OCI-LY3 (cell line): ENCODE measurements around the gene NPSR1.

Source experiments
- H2AFZ ChIP-seq: fragments of 200-600, 300-600 bp; shearing (Covaris generic); 2 replicates; pipeline ENCODE4 v1.6.0; 2014; ENCODE audit warnings: antibody characterized with exemption, low read depth, low read length
- H3K27ac ChIP-seq: fragments of 200-600, 300-600 bp; sonication (generic); 2 replicates; pipeline ENCODE4 v1.5.1; 2014; ENCODE audit warnings: mild to moderate bottlenecking, low read length, moderate library complexity, mixed read lengths
- H3K27me3 ChIP-seq: fragments of 200-600, 300-600 bp; sonication (generic); 2 replicates; pipeline ENCODE4 v1.6.1; 2014; ENCODE audit warnings: low read depth, low read length, mixed read lengths
- H3K36me3 ChIP-seq: fragments of 200-600, 300-600 bp; sonication (generic); replicated peaks from 2 replicates; pipeline ENCODE3; 2014; ENCODE audit warnings: low read depth, low read length, mixed read lengths
- H3K4me1 ChIP-seq: fragments of 300-600, 200-600 bp; sonication (generic); 2 replicates; pipeline ENCODE4 v1.6.1; 2014; ENCODE audit warnings: low read length, mixed read lengths
- H3K4me2 ChIP-seq: fragments of 200-600, 300-600 bp; sonication (generic); 2 replicates; pipeline ENCODE4 v1.6.1; 2014; ENCODE audit warnings: low read length, mixed read lengths
- H3K4me3 ChIP-seq: fragments of 300-600, 200-600 bp; sonication (generic); 2 replicates; pipeline ENCODE4 v1.5.1; 2014; ENCODE audit warnings: antibody characterized with exemption, mild to moderate bottlenecking, low read length, moderate library complexity
- H3K79me2 ChIP-seq: fragments of 300-600, 200-600 bp; shearing (Covaris generic); 2 replicates; pipeline ENCODE4 v1.6.1; 2014; ENCODE audit warnings: mild to moderate bottlenecking, low read length, mixed read lengths
- H3K9ac ChIP-seq: fragments of 300-600, 200-600 bp; shearing (Covaris generic); 2 replicates; pipeline ENCODE4 v1.6.0; 2014; ENCODE audit warnings: mild to moderate bottlenecking, low read length, moderate library complexity
- H3K9me3 ChIP-seq: fragments of 200-600, 300-600 bp; shearing (Covaris generic); 2 replicates; pipeline ENCODE4 v1.6.1; 2014; ENCODE audit warnings: low read length, mixed read lengths; ENCODE audit not compliant: insufficient read depth
- H4K20me1 ChIP-seq: fragments of 200-600, 300-600 bp; sonication (generic); 2 replicates; pipeline ENCODE4 v1.6.1; 2016; ENCODE audit warnings: low read length, mixed read lengths; ENCODE audit not compliant: insufficient read depth
- EZH2phosphoT487 ChIP-seq: fragments of 200-600 bp; shearing (Covaris generic); IDR thresholded peaks from 2 replicates; pipeline ENCODE4 v1.6.1; 2018; ENCODE audit warnings: antibody characterized with exemption, mixed run types, low read depth
- TF ChIP-seq, protein P1 (sequence below): fragments of 200-600, 300-600 bp; sonication (generic); IDR thresholded peaks from 2 replicates; pipeline ENCODE4 v1.5.1; 2014; ENCODE audit warnings: antibody characterized with exemption, low read length, low read depth

Gene NPSR1

DNA sequence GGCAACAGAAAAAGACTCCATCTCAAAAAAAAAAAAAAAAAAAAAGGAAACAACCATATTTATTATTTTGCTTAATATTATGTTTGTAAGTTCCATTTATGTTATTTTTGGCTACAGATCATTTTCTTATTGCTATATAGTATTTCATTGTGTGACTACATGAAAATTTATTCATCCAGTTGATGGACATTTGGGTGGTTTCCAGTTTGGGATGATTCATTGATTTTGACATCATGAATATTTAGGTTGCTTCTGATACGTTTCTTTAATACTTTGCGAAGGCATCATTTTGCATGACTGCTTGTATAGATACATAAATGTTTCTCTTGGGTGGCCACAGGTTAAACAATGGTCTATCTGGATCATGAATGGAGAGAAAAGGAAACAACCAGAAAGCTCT lies 2.0 kb upstream of the NPSR1 start:
- H3K4me2 ChIP-seq: no peak overlapping the region
- H3K27ac ChIP-seq: no peak overlapping the region
- H3K79me2 ChIP-seq: no peaks in the 10 kb centered on the region
- no peak overlapping the region for H3K4me3 ChIP-seq
- H3K27me3 ChIP-seq: peaks cover 4% of the 10 kb centered on the region; the same call in 1 of the 2 replicates
- H4K20me1 ChIP-seq: no peaks in the 10 kb centered on the region
- no peaks in the 10 kb centered on the region for H3K36me3 ChIP-seq
- H3K4me1 ChIP-seq: no peaks in the 10 kb centered on the region
- no peak overlapping the region for H2AFZ ChIP-seq
- H3K9ac ChIP-seq: no peak overlapping the region
- no peaks in the 10 kb centered on the region for H3K9me3 ChIP-seq
- TF ChIP-seq, protein P1, sequence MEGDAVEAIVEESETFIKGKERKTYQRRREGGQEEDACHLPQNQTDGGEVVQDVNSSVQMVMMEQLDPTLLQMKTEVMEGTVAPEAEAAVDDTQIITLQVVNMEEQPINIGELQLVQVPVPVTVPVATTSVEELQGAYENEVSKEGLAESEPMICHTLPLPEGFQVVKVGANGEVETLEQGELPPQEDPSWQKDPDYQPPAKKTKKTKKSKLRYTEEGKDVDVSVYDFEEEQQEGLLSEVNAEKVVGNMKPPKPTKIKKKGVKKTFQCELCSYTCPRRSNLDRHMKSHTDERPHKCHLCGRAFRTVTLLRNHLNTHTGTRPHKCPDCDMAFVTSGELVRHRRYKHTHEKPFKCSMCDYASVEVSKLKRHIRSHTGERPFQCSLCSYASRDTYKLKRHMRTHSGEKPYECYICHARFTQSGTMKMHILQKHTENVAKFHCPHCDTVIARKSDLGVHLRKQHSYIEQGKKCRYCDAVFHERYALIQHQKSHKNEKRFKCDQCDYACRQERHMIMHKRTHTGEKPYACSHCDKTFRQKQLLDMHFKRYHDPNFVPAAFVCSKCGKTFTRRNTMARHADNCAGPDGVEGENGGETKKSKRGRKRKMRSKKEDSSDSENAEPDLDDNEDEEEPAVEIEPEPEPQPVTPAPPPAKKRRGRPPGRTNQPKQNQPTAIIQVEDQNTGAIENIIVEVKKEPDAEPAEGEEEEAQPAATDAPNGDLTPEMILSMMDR: no peak
- no peak for TF ChIP-seq EZH2phosphoT487

DNA sequence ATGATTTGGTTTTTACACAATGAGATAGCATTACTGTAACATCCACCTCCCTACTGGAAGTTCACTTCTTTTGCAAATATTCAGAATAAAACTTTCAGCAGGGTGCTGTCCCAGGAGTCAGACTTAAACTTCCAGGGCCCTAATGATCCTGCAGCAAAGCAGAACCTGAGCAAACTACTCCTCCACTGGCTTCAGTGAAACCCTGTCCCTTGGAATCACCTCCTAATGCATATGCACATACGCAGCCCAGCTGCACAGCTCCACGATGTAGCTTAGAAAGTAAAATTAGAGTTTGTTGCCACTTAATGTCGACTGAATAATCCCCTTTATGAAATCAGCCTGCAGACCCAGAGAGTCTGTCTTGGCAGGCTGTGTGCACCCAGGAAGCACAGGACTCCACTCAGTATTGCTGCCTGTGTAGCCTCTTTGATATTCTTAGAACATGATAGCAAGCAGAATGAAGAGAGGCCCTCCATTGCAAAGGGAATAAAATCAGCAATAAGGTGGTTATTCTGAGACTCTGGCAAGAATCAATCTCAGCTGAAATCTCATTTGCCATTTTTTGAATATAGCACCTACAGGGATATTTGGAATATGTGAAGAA lies 1.6 kb downstream of the NPSR1 start:
- no peaks in the 10 kb centered on the region for H3K79me2 ChIP-seq
- H3K9me3 ChIP-seq: no peaks in the 10 kb centered on the region
- peaks cover 12% of the 10 kb centered on the region; the same call in 1 of the 2 replicates for H3K27me3 ChIP-seq
- no peak overlapping the region for H3K27ac ChIP-seq
- TF ChIP-seq EZH2phosphoT487: no peak
- TF ChIP-seq, protein P1: no peak
- H3K4me1 ChIP-seq: no peaks in the 10 kb centered on the region
- no peak overlapping the region for H2AFZ ChIP-seq
- no peaks in the 10 kb centered on the region for H4K20me1 ChIP-seq
- no peaks in the 10 kb centered on the region for H3K36me3 ChIP-seq
- no peak overlapping the region for H3K4me2 ChIP-seq
- H3K9ac ChIP-seq: no peak overlapping the region
- no peak overlapping the region for H3K4me3 ChIP-seq

DNA sequence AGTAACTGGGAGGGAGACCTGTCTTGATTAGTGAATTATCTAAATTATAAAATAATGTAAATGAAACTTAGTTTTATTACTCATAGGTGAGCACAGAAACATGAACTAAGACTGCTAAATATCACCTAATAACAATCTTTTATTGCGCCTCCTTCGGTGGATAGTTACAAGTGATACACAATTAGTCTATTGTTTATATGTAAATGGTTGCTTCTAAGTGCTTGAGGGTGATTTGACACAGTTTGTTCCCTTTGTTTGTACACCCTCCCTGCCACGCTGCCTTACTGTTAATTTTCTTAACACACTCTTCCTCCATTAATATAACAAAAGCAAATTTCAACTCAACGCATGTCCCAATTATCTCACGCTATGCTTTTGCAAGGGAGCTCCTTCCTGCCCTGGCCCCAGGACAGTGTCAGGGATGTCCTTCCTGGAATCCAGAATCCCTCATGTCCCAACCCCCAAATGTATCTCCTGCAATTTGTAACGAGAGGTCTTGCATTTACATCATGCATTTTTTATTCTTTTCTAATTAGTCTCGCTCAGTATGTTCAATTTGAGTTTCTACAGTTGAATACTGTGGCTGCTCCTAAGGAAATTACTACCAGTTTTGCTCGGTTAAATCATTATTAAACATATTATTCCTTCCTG lies 4.2 kb downstream of the NPSR1 start:
- Histone ChIP-seq H3K27me3 (peaks cover 12% of the 10 kb centered on the region; the same call in 1 of the 2 replicates), H3K9ac (no peak overlapping the region)
- TF ChIP-seq, protein P1: no peak
- no peak for TF ChIP-seq EZH2phosphoT487

DNA sequence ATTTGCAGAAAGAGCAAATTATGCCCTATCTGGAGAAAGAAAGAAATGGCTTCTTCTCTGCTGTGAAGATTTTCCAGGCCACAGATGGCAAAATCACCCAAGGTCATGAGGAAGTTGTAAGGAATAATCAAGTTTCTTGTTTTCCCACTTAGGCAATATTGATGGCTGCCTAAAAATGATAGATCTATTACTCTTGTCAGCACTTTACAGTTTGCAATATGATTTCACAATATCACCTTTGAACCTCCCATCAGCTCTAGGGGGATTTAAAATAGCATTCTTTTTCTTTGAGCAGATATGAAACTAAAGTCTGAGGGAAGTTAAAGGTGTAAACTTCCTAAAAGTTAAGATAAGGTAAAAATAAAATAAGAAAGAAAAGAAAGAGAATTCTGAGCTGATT lies 6.7 kb downstream of the NPSR1 start:
- Histone ChIP-seq H3K9ac (no peak overlapping the region), H2AFZ (no peak overlapping the region), H3K79me2 (no peaks in the 10 kb centered on the region), H3K27me3 (peaks cover 12% of the 10 kb centered on the region; the same call in 1 of the 2 replicates), H3K9me3 (no peaks in the 10 kb centered on the region), H3K27ac (no peak overlapping the region), H3K36me3 (no peaks in the 10 kb centered on the region), H3K4me2 (no peak overlapping the region), H3K4me1 (no peaks in the 10 kb centered on the region), H4K20me1 (no peaks in the 10 kb centered on the region), H3K4me3 (no peak overlapping the region)
- TF ChIP-seq EZH2phosphoT487: no peak
- TF ChIP-seq, protein P1: no peak

More for the DNA sequence above, 4.2 kb downstream of the NPSR1 start:
- no peaks in the 10 kb centered on the region for H3K9me3 ChIP-seq
- H3K4me1 ChIP-seq: no peaks in the 10 kb centered on the region
- H4K20me1 ChIP-seq: no peaks in the 10 kb centered on the region
- no peaks in the 10 kb centered on the region for H3K79me2 ChIP-seq
- no peak overlapping the region for H3K4me3 ChIP-seq
- no peak overlapping the region for H3K27ac ChIP-seq
- H3K36me3 ChIP-seq: no peaks in the 10 kb centered on the region
- no peak overlapping the region for H2AFZ ChIP-seq
- H3K4me2 ChIP-seq: no peak overlapping the region
